Bronchial epithelial cell (primary cell): ENCODE data around the gene IL12RB1. TPM values are rescaled to one million over a fixed set of nuclear protein-coding genes. Genes with fewer than 3 reads are reported as not detected.

ENCODE experiments used
- DNase-seq: peaks from one replicate; pipeline ENCODE4 v3.0.0-alpha.2; 2010; ENCODE audit warnings: low read depth
- FAIRE-seq: peaks from 2 replicates; lab custom pipeline; 2011; peaks lifted over from hg19 to GRCh38; lab: Jason Lieb, UNC
- H3K27me3 ChIP-seq: 2 replicates; pipeline ENCODE4 v1.5.1; 2011; ENCODE audit warnings: low read length; ENCODE audit not compliant: control insufficient read depth, insufficient read depth
- H3K36me3 ChIP-seq: 2 replicates; pipeline ENCODE4 v1.5.1; 2011; ENCODE audit warnings: low read length; ENCODE audit not compliant: control insufficient read depth, insufficient read depth
- H3K4me3 ChIP-seq: 2 replicates; pipeline ENCODE4 v1.5.1; 2011; ENCODE audit warnings: mild to moderate bottlenecking, low read depth, low read length, control low read depth
- CTCF ChIP-seq: IDR thresholded peaks from 2 replicates; pipeline ENCODE4 v1.5.1; 2011; ENCODE audit warnings: mild to moderate bottlenecking, moderate library complexity, low read length, control low read depth, inconsistent platforms; ENCODE audit not compliant: insufficient read depth, severe bottlenecking
- total RNA-seq: library from RNA; depleted of rRNA; stranded (reverse); fragments of >200 nt; gene quantifications from 2 replicates; pipeline ENCODE4 v1.2.1, GENCODE V29; 2014

IL12RB1 gene
- total RNA-seq, 1 donor from 2014 or later = under 0.01 TPM

- no peaks in the 10 kb centered on the region for H3K27me3 ChIP-seq
- H3K36me3 ChIP-seq = peaks cover 6% of the 10 kb centered on the region
- DNase-seq (peak; percentile 27), FAIRE-seq (no peak)
- TF ChIP-seq CTCF = no peak
- no peak overlapping the region for H3K4me3 ChIP-seq
Observed at GRCh38 chr19:18017275-18018083, 69.3 kb downstream of the IL12RB1 start.

GRCh38 chr19:18016209-18016910 lies 70.4 kb downstream of the IL12RB1 start:
- H3K36me3 ChIP-seq = peaks cover 6% of the 10 kb centered on the region
- no peak overlapping the region for H3K4me3 ChIP-seq
- FAIRE-seq (no peak), DNase-seq (no peak)
- TF ChIP-seq CTCF = no peak
- H3K27me3 ChIP-seq = no peaks in the 10 kb centered on the region

GRCh38 chr19:18014197-18014596 lies 72.5 kb downstream of the IL12RB1 start:
- no peak overlapping the region for H3K4me3 ChIP-seq

GRCh38 chr19:18013210-18014111 lies 73.3 kb downstream of the IL12RB1 start:
- Histone ChIP-seq H3K27me3 (no peaks in the 10 kb centered on the region), H3K36me3 (peaks cover 16% of the 10 kb centered on the region), H3K4me3 (no peak overlapping the region)
- no peak for FAIRE-seq
- DNase-seq = no peak
- no peak for TF ChIP-seq CTCF

More at GRCh38 chr19:18014197-18014596, 72.5 kb downstream of the IL12RB1 start:
- no peaks in the 10 kb centered on the region for H3K27me3 ChIP-seq
- TF ChIP-seq CTCF = no peak
- H3K36me3 ChIP-seq = peaks cover 12% of the 10 kb centered on the region
- DNase-seq (no peak), FAIRE-seq (no peak)

GRCh38 chr19:18010149-18010548 lies 76.6 kb downstream of the IL12RB1 start:
- no peak for TF ChIP-seq CTCF
- FAIRE-seq (no peak), DNase-seq (no peak)
- H3K36me3 ChIP-seq = peaks cover 16% of the 10 kb centered on the region
- H3K27me3 ChIP-seq = no peaks in the 10 kb centered on the region
- H3K4me3 ChIP-seq = no peak overlapping the region
